A673 (cell line): ENCODE data around the gene ABCC10.

Source experiments
- CTCF ChIP-seq: fragments of 300-800, 200-600 bp; sonication (generic); conservative IDR thresholded peaks from 2 replicates; pipeline ENCODE4 v1.5.1; 2017; ENCODE audit warnings: low read depth, mild to moderate bottlenecking, antibody characterized with exemption, low read length, moderate library complexity, mixed read lengths
- EZH2 ChIP-seq: fragments of 200-600 bp; sonication (generic); IDR thresholded peaks from 2 replicates; pipeline ENCODE4 v1.6.1; 2017; ENCODE audit warnings: borderline replicate concordance, low read depth, mild to moderate bottlenecking, mixed read lengths, antibody characterized with exemption, low read length; ENCODE audit not compliant: poor library complexity, severe bottlenecking

- TF ChIP-seq CTCF (no peak), EZH2 (no peak)
Observed at GRCh38 chr6:43497689-43498088, 70.3 kb downstream of the ABCC10 start.
